Measurements from ENCODE around the gene ZNF804A.

- TF ChIP-seq SUZ12 (IDR thresholded peaks at IDR 0.05) (no peak), FOXM1 (IDR thresholded peaks at IDR 0.05; ENCODE audit: borderline replicate concordance) (no peak), FOXK2 (IDR thresholded peaks at IDR 0.05) (no peak)
Observed at GRCh38 chr2:184679219-184680018, 81.1 kb downstream of the ZNF804A start.

Data from HEK293T (cell line).